HG02759 (cell line): ENCODE results near the gene CIB4.

ENCODE experiments used
- ATAC-seq: cut with Tn5 transposase; IDR thresholded peaks from one replicate; pipeline ENCODE4 v1.9.1; 2021; ENCODE audit warnings: mild to moderate bottlenecking, moderate library complexity; ENCODE audit not compliant: unreplicated experiment

CIB4 gene

DNA sequence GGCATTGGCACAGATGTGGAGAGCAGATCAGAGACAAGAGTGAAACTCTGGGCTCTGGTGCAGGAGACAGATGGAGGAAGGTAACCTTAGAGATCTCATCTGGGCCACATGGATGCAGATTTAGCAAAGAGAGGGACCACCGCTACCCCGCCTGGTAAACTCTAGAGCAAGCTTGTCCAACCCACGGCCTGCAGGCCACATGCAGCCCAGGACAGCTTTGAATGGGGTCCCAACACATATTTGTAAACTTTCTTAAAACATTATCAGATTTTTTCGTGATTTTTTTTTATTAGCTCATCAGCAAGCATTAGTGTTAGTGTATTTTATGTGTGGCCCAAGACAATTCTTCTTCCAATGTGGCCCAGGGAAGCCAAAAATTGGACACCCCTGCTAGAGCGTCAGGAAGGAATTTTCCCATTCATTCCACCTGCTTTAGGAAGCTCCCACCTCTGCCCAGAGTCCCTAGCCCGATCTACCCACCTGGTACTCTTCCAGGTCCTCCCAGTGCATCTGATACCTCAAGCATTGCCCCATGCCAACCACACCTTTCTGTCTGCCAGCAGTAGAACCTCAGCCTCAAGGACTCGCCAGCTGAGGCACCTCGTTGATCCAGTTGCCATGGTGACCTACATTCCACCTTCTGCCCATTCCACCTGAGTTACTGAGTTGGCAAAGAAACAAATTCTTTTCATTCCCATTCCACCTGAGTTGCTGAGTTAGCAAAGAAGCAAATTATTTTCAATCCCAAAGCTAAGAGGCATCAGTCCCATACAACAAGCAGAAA lies at the start of gene CIB4:
Gene CIB4, minus strand, starts transcription at position 586 of the 784 bp plus-strand sequence. Its CDS starts 52 bp downstream, at position 534.
- ATAC-seq: no peak

DNA sequence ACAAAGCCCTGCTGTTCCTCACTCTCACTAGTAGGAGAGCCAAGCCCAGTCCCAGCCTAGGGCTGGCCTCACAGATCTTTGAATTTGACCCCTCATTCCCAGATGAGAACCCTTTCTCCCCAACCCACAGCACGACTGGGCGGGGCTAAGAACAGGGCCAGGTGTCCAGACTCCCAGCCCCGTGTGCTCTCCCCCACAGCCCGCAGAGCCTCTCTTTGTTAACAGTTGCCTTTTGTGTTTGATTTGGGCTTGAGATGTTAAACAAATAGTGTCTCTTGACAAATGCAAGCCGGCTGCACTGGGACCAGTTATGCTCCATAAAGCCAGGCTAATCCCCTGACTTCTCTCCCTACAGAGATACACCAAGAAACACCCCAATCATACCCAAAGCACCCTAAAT lies 46.6 kb upstream of the CIB4 start:
- no peak for ATAC-seq

DNA sequence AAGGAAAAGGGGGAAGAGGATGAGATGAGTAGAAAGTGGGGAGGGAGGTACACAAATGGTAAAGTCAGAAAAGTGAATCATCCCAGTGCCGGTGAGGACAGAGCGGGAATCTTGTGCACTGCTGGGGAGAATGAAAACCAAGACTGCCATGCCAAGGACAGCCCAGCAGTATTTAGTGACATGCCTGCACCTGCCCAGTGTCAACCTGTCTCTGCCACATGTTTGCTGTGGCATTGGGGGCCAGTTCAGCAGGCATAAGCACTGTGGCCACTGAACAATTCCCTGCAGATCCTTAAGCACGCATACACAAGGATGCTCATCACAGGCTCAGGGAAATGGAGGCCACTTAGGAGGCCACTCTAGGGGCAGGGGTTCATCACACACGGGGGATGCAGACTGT lies 46.2 kb upstream of the CIB4 start:
- ATAC-seq: no peak

DNA sequence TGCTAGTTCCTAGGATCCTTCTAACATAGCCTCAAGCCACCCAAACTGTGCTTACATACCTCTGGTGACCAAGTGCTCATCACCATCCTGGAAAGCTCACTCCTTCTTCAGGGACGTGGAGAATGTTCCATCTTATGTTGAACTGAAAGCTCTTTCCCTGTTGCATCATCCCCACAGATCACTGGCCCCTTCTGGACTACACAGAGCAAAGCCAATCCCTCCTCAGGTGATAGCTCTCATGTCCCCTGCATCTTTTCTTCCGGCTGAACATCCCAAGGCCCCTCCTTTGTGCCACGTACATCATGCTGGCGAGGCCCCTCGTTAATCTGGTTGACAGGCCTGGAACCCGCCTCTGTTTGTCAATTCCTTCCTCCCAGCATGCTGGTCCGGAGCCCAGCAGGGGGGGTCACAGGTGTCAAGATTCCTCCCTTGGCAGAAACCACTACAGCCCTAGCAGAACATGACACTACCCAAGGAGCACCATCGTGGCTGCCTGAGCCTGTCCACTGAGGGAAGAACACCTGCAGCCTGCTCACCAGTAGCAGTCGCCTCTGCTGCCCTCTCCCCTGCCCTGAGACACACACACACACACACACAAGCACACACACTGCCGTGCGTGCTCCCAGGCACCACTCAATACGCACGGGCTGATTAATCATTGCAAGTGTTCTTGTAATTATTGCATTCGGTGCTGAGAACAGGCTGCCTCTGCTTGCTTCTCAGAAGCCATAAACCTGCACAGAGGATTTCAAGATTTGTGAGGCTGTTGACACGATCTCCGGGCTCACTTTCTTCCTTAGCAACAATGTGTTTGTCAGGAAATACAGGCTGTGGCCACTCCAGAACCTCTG lies 45.0 kb upstream of the CIB4 start:
- no peak for ATAC-seq

DNA sequence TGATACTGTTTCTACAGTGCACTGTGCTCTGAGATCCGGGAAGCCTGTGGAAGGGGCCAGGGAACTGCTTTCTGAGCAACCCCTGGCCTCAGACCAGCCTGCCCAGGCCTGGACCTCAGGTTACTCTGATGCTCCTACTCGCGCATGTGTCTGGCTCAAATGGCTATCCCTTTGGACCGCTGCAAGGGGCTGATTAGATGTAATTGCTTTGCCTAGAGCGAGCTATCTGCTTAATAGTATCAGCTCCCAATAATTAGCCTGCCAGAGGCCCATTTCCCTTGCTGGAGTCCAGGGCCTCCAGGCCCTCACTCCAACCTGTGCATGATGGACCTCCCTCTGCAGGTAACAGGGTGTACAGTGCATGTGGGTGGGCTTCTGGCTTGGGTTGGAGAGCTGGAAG lies 44.2 kb upstream of the CIB4 start:
- ATAC-seq: no peak

DNA sequence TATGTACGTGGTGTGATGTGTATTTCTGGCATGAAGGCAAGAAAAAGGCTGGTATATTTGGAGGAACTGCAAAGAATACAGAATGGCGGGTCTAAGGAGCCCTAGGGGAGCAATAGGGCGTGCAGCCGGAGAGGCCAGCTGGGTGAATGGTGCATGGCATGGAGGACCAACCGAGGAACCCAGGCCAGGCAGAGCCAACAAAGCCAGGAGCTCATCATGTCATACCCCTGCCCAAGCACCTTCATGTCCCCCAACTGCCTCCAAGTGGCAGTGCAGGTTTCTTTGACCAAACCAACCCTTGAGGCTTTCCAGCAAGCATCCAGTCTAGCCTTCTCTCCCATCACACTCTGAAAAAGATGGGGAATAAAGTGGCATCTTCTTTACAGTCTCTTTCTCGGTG lies 42.4 kb upstream of the CIB4 start:
- ATAC-seq: no peak

DNA sequence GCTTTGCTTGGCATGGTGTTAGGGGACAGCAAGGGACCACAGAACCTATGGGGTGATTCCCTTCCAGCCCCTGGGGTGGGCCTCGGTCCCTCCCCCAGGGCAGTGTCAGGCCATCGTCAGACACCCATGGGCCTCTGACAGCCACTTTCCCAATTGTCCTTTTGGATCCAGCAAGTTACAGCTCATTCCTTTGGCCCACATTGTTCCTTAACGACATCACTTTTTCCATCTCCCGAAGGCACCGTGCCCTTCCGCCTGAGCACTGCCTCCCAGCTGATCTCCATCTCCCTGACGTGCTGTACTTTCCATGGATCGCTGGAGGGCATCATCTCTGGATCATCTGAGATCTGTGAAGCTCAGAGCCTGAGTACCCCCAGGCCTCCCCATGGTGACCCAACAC lies 41.0 kb upstream of the CIB4 start:
- ATAC-seq: no peak

DNA sequence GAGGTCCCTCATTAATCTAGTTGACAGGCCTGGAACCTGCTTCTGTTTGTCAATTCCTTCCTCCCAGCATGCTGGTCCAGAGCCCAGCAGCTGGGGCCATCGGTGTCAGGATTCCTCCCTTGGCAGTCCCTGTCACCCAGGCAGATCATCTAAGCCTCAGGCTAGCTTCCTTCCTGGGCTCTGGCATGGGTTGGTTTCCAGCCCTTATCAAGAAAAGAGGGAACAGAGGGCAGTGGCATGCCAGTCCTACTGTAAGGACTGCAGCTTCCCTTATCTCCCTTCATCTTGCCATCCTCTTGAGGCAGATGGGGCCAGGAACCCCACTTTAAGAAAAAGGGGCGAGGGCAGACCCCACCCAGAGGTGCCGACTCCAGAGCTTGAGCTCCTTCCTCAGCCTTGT lies 40.5 kb upstream of the CIB4 start:
- ATAC-seq: no peak

DNA sequence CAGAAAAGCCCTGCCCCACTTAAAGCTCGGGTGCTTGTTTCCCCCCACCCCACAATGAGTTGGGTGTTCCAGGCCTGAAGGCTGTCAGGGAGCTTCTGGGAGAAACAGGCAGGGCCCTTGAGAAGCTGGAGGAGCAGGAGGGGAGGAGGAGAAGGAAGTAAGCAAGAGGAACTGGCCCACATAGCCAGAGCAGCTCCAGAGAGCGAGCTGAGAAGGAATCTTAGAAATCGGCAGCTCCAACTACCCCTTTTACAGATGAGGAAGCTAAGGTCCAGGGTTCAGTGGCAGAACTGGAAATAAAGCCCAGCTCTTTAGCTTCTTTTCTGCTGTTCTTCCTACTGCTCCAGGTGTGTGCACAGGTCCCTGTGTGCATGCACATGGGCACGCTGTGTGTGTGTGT lies 38.7 kb upstream of the CIB4 start:
- no peak for ATAC-seq

DNA sequence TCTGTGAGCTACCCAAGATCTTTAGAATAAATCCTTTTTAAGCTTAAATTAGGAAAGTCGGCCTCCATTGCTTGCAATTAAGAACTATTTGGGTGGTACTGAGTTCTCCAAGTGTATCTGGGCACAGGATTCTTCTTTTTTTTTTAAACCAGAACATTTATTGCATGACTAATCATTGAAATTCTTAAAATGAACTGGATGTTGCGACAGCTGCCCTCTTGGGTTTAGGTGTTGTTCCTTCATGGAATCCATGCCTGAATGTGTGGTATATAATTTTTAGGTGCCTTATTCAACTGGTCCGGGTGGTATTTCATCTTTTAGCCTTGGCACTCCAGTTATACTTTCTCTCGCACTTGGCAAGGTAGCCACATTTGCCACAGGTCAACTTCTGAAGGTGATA lies 36.9 kb upstream of the CIB4 start:
- ATAC-seq: no peak

DNA sequence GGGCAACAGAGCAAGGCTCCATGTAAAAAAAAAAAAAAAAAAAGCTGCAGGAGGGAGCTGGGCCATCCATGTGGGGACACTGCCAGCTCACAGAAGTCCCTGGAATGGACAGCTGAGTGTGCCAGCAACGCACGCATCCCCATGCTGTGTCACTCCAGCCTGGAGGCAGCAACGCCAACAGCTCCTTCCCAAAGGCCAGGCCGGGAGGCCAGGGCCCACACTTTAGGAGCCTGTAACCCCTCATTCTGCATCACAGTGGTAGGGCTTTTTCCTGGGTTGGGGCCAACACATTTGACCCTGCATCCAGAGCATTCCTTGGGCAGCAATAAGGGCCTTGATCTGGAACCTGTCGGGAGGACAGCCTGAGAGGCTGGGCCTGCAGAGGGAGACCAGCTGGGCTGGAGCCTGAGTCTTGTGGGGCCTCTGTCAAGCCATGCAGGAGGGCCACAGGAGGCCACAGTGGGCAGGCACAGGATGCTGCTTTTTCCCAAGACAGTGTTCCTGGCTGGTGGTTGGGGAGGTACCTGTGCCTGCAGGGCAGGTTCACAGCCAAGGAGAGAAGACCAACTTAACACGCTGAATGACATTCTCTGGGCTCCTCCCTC lies 34.6 kb upstream of the CIB4 start:
- no peak for ATAC-seq

DNA sequence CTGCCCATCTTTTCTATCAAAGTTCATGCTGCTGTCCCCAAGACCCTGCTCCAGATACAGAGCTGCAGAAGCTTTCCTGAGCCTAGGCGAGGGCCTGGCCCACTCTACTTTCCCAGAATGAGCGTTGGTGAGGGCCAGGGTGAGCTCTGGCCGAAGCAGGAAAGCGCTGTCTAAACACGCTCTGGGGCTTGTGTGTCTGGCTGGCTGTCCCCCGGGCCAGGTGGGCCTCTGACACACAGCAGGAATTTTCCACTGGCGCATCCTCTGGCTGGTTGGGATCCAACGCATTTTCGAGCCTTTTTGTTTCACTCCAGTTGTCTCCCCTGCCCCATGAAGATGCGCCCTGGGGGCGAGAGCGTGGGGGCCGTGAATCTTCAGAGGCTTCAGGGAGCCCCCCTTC lies 33.6 kb upstream of the CIB4 start:
- no peak for ATAC-seq

DNA sequence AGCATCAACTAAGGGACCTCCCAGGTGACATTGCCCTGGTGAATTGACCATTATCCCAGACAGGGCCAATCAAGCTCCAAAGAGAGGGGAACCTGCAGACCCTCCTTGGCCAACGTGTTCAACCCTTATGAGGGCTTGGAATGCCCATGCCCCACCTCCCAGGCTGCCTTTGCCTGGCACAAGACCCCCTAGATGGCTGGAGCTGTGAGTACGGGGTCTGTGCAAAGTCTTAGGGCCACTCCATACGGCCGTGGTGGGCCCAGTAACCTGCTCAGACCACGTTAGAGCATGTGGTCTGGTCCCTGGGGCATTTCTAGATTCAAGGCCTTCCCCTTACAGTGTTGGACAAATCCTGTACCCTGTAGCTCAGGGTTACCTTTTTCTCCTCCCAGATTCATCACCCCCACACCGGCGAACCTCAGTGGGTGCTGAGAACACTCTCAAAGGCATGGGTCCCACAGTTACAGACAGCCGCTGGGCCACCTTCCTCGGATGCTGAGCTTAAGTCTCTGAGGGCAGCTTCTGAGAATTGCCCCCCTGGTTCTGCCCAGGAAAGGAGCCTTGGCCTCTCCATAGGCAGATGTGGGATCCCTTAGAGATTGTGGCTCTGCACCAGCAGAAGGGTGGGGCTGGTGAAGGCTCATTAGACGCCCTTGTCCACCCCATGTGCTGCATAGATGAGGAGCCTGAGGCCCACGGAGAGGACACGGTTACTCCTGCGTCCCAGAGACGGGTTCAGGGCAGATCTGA lies 33.0 kb upstream of the CIB4 start:
- ATAC-seq: no peak

DNA sequence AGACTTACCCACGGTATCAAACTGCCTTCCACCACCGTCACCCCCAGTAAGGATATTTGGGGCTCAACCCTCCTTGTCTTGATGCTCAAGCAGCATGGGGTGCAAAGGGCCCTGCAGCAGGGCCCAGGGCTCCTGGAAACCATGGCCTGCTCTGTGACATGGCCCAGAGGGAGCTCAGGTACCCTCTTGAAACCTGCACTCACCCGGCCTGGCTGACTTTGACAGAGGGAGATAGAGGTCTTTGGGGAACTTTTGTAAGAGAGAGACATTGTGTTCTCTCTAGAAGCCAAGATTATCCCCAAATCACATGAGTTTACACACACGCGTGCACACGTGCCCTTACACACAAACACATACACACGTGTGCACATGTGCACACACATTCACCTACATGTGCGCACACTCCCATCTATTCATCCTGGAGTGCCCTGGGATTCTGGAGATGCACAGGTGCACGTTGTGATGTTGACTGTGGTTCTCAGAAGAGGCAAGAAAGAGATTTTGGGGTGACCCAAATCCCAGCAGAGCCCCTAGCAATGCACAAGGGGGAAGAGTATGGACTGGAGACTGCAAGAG lies 31.7 kb upstream of the CIB4 start:
- no peak for ATAC-seq

DNA sequence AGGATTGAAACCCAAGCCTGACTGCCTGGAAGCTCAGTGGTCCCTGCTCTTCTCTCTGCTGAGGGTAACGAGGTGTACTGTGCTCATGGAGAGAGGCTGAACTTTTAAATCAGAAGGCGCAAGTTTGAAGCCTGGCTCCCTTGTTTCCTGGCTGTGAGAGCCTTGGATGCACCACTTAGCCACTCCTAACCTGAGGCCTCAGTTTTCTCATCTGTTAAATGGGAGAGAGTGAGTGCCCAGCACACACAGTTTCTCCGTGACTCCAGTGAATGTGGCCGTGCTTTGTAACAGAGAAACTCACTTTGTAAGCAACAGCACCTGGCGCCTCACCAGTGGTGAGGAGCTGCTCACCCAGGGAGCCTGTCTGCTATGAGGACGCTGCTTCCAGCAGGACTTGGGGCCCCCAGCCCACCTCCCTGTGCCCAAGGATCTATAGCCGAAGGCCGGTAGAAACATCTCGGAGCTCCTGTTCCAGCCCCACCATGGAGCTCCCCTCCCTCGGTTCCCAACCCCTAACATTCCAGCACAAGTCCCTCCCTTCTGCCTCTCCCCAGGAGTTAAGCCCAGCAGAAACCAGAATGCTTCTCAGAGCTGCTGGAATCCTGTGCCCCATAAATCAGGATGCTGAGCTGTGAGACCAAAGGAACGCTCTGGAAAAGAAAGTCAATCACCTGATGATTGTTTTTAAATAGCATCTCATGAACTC lies 31.1 kb upstream of the CIB4 start:
- no peak for ATAC-seq

DNA sequence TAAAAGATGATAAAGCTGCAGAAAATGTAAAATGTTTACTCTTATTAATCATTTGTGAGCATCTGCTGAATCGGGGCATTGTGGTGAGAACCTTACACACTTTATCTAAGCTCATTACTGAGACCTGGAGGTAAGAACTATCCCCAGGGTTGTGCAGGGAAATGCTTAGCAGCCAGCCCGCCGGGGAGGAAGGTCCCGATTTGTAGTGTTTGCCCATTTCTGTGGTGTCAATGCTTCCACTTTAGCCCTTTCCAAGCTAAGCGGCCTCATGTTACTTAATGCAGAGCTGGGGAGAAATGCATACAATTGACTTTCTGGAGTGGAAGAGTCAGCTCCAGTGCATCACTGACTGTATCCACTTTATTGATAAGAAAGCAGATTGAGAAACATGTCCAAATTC lies 30.5 kb upstream of the CIB4 start:
- ATAC-seq: no peak

DNA sequence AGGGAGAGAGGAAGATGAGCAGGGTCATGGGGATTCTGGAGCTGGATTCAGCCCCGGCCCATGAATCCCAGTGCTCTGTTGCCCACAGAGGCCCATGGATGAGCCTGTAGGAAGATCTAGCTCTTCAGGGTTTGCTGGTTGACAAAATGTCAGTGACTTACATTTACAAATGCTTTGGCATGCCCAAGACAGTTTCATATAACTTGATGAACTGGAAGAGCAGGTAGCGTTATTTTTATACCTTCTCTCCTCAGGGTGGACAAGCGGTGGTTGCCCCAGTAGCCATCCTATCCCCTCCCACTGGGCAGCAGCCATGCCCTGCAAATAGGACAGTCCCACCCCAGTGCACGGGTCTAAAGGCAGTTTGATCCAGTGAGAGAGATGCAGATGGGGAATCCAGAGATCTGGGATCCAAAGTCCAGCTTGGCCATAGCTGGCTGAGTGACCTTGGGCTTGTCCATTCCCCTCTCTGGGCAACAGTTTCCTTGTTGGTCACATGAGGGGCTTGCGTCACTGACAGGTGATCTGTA lies 29.8 kb upstream of the CIB4 start:
- no peak for ATAC-seq

DNA sequence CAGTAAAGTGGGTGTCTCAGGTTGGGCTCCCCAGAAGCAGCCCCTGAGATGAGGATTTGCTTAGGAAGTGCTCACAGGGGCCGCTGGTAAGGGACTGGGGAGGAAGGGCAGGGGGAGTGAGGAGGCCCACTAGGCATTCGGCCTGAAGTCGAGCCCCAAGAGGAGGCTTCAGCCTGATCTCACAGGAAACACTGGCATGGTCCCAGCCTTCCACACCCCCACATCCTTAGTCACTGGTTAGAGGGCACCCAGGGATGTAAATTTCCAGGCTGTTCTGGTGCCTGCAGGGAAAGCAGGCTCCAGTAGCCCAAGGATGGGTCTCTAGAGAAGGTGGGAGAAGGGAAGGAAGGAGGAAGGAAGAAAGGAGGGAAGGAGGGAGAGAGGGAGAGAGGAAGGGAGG lies 29.0 kb upstream of the CIB4 start:
- no peak for ATAC-seq

DNA sequence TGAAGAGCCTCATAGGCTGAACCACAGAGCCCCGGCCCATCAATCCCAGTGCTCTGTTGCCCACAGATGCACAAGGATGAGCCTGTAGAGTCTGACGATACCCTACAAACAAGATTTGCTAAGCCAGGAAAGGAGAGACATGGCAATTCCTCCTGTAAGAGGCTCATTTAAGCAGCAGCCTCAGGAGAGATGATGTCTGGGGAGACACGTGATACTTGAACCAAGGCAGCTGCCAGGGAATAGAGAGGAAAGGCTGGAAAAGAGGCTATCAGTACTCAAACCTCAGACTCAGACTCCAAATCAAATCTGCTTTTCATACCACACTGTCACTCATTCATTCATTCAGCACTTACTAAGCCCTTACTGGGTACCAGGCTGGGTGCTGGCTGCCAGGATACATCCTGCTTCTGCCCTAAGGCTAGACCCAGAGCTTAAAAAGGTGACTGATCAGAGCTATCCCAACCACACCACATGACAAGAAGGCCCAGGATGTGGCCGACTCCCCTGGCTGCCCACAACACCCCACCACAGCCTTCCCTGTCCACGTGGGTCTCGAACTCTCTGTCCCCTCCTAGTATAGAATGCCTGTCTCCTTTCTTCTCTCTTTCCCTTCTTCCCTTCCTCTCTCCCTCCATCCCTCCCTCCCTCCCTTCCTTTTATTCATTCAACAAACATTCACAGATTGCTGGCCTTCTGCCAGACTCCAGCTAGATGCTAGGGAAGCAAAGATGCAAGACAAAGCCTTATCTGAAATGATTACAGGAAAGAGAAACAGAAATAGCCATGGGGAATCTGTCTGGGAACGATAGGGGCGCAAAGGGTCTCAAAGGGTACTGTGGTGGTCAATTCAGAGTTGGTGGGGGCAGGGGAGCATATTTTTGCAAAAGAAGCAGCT lies 27.9 kb upstream of the CIB4 start:
- ATAC-seq: no peak
